Testis (tissue), 2 donors: ENCODE results near the gene EEFSEC.

Experiments used
- POLR2A ChIP-seq: fragments of 450-650 bp; IDR thresholded peaks from one replicate; pipeline ENCODE4 v1.6.1; 2017; ENCODE audit warnings: antibody characterized with exemption, mild to moderate bottlenecking, moderate library complexity
- TF ChIP-seq, protein P1 (sequence below), 3 experiments: fragments of 450-650 bp in 2 of 3; fragments of 200-600 bp in 1 of 3; sonication (generic) in 1 of 3; IDR thresholded peaks; one replicate each; pipeline ENCODE4 v1.5.1; 2016 to 2019; ENCODE audit warnings: antibody characterized with exemption in 3 of 3, mild to moderate bottlenecking in 2 of 3, moderate library complexity in 1 of 3

GRCh38 chr3:128317698-128318231 is 164.5 kb downstream of the EEFSEC start:
- TF ChIP-seq, protein P1, sequence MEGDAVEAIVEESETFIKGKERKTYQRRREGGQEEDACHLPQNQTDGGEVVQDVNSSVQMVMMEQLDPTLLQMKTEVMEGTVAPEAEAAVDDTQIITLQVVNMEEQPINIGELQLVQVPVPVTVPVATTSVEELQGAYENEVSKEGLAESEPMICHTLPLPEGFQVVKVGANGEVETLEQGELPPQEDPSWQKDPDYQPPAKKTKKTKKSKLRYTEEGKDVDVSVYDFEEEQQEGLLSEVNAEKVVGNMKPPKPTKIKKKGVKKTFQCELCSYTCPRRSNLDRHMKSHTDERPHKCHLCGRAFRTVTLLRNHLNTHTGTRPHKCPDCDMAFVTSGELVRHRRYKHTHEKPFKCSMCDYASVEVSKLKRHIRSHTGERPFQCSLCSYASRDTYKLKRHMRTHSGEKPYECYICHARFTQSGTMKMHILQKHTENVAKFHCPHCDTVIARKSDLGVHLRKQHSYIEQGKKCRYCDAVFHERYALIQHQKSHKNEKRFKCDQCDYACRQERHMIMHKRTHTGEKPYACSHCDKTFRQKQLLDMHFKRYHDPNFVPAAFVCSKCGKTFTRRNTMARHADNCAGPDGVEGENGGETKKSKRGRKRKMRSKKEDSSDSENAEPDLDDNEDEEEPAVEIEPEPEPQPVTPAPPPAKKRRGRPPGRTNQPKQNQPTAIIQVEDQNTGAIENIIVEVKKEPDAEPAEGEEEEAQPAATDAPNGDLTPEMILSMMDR (IDR thresholded peaks at IDR 0.05): no peak
- TF ChIP-seq POLR2A: no peak
